Measurements from ENCODE around the gene EPG5. TPM values are rescaled to one million over a fixed set of nuclear protein-coding genes. Genes with fewer than 3 reads are reported as not detected.

Gene EPG5
- total and polyA plus RNA-seq, 9 of the 15 experiments (the other 6 are each of a cell fraction or from before 2014, with no cell fraction given), result 1.3 to 10.7 (median 5.2) TPM

DNA sequence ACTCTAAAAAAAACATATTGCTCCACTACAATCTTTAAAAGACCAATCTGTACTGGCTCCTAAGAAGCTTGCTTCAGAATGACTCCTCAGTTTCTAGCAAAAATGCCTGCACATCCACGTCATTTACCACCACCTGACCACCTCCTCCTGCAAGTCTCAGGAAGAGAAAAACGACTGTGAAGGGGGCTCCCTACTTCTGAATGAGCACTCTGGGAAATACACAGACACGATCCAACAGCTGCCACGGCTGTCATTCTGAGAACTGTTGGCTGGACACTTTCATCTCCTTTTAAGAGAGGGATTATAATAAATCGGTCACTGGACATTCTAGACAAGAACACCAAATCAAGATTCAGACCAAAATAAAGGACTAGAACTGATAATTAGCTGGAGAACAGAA lies 21.5 kb downstream of the EPG5 start:
- Histone ChIP-seq H3K79me2 (ENCODE audit: control insufficient read depth, insufficient read depth, low read length) (no peaks in the 10 kb centered on the region), H3K36me3 (ENCODE audit: control insufficient read depth, insufficient read depth, low read length) (peaks cover 64% of the 10 kb centered on the region; the same call in 2 of the 3 replicates), H3K9me1 (ENCODE audit: control insufficient read depth, insufficient read depth, low read length) (no peaks in the 10 kb centered on the region), H3K27ac (ENCODE audit: extremely low read depth, low read depth, low read length) (no peak overlapping the region), H3K4me1 (replicated peaks in 1 of 2; ENCODE audit: control insufficient read depth in 2 of 2, insufficient read depth in 2 of 2, low read length in 2 of 2) (no peaks in the 10 kb centered on the region), H3K4me2 (ENCODE audit: insufficient read depth, low read length) (no peak overlapping the region), H3K9me3 (replicated peaks; ENCODE audit: control insufficient read depth, insufficient read depth, low read depth, low read length) (no peaks in the 10 kb centered on the region), H3K27me3 (ENCODE audit: control insufficient read depth in 2 of 2, insufficient read depth in 2 of 2, low read length in 2 of 2) (no peaks in the 10 kb centered on the region), H3K9ac (ENCODE audit: insufficient read depth in 1 of 2, low read depth in 2 of 2, low read length in 2 of 2) (no peak overlapping the region), H4K20me1 (replicated peaks; ENCODE audit: control insufficient read depth, insufficient read depth, low read length) (no peaks in the 10 kb centered on the region), H2AFZ (ENCODE audit: low read depth, low read length) (no peak overlapping the region), H3K4me3 (no peak overlapping the region)
- intact Hi-C loops (cut with micrococcal nuclease) (no loop called here), in situ Hi-C loops (cut with MboI) (no loop called here)
- 80% methylated on average over 4 of the region's 5 CpGs for WGBS (ENCODE audit: insufficient coverage, low coverage, missing lambda C conversion rate)
- no peak for ATAC-seq
- CTCF ChIA-PET (ENCODE audit: low intra/inter-chr PET ratio), result no interaction called here
- FAIRE-seq, result no peak
- POLR2A ChIA-PET, result interaction anchor here (0.7 to 1.1 kb wide), 2 partner anchors 13 to 115 kb away, joined by 3 read pairs; no protein-coding TSS in a partner anchor
- no peak for DNase-seq (ENCODE audit: extremely low read depth in 1 of 4, low spot score in 3 of 4)
- BruUV-seq (replicated peaks), result no TSS peak
- TF ChIP-seq SMAD1 (IDR thresholded peaks at IDR 0.05; ENCODE audit: low read depth, low read length, partially characterized antibody) (no peak), ARID2 (IDR thresholded peaks at IDR 0.05) (no peak), ZNF830 (CRISPR knock-in tag; IDR thresholded peaks at IDR 0.05) (no peak), RHOXF2B (CRISPR knock-in tag; conservative IDR thresholded peaks at IDR 0.05) (no peak), EHMT2 (IDR thresholded peaks at IDR 0.05) (no peak), POU5F1 (IDR thresholded peaks at IDR 0.05; ENCODE audit: borderline replicate concordance, low read depth, low read length, partially characterized antibody) (no peak), KAT2B (IDR thresholded peaks at IDR 0.05; ENCODE audit: low read depth, low read length) (no peak)
- TF ChIP-seq, protein P1, sequence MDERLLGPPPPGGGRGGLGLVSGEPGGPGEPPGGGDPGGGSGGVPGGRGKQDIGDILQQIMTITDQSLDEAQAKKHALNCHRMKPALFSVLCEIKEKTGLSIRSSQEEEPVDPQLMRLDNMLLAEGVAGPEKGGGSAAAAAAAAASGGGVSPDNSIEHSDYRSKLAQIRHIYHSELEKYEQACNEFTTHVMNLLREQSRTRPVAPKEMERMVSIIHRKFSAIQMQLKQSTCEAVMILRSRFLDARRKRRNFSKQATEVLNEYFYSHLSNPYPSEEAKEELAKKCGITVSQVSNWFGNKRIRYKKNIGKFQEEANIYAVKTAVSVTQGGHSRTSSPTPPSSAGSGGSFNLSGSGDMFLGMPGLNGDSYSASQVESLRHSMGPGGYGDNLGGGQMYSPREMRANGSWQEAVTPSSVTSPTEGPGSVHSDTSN (CRISPR knock-in tag; IDR thresholded peaks at IDR 0.05; ENCODE audit: low read depth), result no peak
- TF ChIP-seq, protein P1 (tag; conservative IDR thresholded peaks at IDR 0.05; ENCODE audit: low read depth), result no peak
- TF ChIP-seq, protein P2, sequence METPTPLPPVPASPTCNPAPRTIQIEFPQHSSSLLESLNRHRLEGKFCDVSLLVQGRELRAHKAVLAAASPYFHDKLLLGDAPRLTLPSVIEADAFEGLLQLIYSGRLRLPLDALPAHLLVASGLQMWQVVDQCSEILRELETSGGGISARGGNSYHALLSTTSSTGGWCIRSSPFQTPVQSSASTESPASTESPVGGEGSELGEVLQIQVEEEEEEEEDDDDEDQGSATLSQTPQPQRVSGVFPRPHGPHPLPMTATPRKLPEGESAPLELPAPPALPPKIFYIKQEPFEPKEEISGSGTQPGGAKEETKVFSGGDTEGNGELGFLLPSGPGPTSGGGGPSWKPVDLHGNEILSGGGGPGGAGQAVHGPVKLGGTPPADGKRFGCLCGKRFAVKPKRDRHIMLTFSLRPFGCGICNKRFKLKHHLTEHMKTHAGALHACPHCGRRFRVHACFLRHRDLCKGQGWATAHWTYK (CRISPR knock-in tag; IDR thresholded peaks at IDR 0.05), result no peak
- TF ChIP-seq, protein P3, sequence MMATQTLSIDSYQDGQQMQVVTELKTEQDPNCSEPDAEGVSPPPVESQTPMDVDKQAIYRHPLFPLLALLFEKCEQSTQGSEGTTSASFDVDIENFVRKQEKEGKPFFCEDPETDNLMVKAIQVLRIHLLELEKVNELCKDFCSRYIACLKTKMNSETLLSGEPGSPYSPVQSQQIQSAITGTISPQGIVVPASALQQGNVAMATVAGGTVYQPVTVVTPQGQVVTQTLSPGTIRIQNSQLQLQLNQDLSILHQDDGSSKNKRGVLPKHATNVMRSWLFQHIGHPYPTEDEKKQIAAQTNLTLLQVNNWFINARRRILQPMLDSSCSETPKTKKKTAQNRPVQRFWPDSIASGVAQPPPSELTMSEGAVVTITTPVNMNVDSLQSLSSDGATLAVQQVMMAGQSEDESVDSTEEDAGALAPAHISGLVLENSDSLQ (IDR thresholded peaks at IDR 0.05), result no peak
- TF ChIP-seq, protein P4, sequence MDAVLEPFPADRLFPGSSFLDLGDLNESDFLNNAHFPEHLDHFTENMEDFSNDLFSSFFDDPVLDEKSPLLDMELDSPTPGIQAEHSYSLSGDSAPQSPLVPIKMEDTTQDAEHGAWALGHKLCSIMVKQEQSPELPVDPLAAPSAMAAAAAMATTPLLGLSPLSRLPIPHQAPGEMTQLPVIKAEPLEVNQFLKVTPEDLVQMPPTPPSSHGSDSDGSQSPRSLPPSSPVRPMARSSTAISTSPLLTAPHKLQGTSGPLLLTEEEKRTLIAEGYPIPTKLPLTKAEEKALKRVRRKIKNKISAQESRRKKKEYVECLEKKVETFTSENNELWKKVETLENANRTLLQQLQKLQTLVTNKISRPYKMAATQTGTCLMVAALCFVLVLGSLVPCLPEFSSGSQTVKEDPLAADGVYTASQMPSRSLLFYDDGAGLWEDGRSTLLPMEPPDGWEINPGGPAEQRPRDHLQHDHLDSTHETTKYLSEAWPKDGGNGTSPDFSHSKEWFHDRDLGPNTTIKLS (IDR thresholded peaks at IDR 0.05; ENCODE audit: borderline replicate concordance, low read depth), result no peak
- TF ChIP-seq, protein P5, sequence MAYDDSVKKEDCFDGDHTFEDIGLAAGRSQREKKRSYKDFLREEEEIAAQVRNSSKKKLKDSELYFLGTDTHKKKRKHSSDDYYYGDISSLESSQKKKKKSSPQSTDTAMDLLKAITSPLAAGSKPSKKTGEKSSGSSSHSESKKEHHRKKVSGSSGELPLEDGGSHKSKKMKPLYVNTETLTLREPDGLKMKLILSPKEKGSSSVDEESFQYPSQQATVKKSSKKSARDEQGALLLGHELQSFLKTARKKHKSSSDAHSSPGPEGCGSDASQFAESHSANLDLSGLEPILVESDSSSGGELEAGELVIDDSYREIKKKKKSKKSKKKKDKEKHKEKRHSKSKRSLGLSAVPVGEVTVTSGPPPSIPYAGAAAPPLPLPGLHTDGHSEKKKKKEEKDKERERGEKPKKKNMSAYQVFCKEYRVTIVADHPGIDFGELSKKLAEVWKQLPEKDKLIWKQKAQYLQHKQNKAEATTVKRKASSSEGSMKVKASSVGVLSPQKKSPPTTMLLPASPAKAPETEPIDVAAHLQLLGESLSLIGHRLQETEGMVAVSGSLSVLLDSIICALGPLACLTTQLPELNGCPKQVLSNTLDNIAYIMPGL (CRISPR knock-in tag; IDR thresholded peaks at IDR 0.05), result no peak
- TF ChIP-seq, protein P6, sequence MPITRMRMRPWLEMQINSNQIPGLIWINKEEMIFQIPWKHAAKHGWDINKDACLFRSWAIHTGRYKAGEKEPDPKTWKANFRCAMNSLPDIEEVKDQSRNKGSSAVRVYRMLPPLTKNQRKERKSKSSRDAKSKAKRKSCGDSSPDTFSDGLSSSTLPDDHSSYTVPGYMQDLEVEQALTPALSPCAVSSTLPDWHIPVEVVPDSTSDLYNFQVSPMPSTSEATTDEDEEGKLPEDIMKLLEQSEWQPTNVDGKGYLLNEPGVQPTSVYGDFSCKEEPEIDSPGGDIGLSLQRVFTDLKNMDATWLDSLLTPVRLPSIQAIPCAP (CRISPR knock-in tag; IDR thresholded peaks at IDR 0.05; ENCODE audit: borderline replicate concordance), result no peak
